ENCODE data around the gene MYT1. TPM values are rescaled to one million over a fixed set of nuclear protein-coding genes. Genes with fewer than 3 reads are reported as not detected.
A peak's percentile ranks its signal among the peaks of the same experiment; 100 is the strongest.

The MYT1 gene
- total RNA-seq, 1 experiment from 2014 or later, result 2.0 TPM

DNA sequence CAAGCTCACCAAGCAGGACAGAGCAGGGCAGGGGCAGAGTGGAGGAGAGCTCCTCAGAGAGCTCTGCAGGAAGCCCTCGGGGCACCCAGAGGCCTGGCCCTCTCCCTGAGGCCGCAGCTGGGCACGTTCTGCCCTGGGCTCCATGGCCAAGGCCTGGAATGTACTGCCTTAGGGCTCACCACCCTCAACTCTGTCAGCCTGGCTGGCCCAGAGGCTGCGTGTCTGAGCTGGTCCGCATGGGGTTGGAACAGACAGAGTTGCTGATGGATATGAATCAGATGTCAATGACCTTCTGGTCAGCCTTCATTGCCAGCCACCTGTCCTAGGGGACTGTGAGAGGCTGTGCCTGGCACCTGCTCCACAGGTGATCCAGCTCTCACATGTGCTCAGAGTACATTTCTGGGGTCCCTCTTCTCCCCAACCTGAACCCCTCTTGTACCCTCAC, 58.1 kb downstream of the MYT1 start (continued):
- TF ChIP-seq, protein P1, sequence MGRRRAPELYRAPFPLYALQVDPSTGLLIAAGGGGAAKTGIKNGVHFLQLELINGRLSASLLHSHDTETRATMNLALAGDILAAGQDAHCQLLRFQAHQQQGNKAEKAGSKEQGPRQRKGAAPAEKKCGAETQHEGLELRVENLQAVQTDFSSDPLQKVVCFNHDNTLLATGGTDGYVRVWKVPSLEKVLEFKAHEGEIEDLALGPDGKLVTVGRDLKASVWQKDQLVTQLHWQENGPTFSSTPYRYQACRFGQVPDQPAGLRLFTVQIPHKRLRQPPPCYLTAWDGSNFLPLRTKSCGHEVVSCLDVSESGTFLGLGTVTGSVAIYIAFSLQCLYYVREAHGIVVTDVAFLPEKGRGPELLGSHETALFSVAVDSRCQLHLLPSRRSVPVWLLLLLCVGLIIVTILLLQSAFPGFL (CRISPR knock-in tag; IDR thresholded peaks at IDR 0.05; ENCODE audit: borderline replicate concordance), result no peak
- no peak for TF ChIP-seq FOXP1 (CRISPR knock-in tag; IDR thresholded peaks at IDR 0.05; ENCODE audit: borderline replicate concordance)

- POLR2A ChIA-PET, result no interaction called here
- H3K4me1 Mint-ChIP-seq, result peaks cover 20% of the 10 kb centered on the region
- no peak overlapping the region for H3K4me3 Mint-ChIP-seq
- H3K36me3 Mint-ChIP-seq, result no peaks in the 10 kb centered on the region
- TF ChIP-seq RELA (CRISPR knock-in tag; IDR thresholded peaks at IDR 0.05; ENCODE audit: borderline replicate concordance) (no peak), ZNF423 (CRISPR knock-in tag; IDR thresholded peaks at IDR 0.05) (no peak), GTF2I (CRISPR knock-in tag; conservative IDR thresholded peaks at IDR 0.05) (no peak), CBFB (CRISPR knock-in tag; IDR thresholded peaks at IDR 0.05; ENCODE audit: low read depth) (no peak), NFYB (CRISPR knock-in tag; conservative IDR thresholded peaks at IDR 0.05; ENCODE audit: low read depth) (no peak), FOXK1 (CRISPR knock-in tag; IDR thresholded peaks at IDR 0.05) (no peak), E2F5 (CRISPR knock-in tag; IDR thresholded peaks at IDR 0.05) (no peak)
- TF ChIP-seq, protein P2, sequence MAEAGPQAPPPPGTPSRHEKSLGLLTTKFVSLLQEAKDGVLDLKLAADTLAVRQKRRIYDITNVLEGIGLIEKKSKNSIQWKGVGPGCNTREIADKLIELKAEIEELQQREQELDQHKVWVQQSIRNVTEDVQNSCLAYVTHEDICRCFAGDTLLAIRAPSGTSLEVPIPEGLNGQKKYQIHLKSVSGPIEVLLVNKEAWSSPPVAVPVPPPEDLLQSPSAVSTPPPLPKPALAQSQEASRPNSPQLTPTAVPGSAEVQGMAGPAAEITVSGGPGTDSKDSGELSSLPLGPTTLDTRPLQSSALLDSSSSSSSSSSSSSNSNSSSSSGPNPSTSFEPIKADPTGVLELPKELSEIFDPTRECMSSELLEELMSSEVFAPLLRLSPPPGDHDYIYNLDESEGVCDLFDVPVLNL (CRISPR knock-in tag; IDR thresholded peaks at IDR 0.05; ENCODE audit: borderline replicate concordance, low read depth), result no peak
- TF ChIP-seq, protein P3, sequence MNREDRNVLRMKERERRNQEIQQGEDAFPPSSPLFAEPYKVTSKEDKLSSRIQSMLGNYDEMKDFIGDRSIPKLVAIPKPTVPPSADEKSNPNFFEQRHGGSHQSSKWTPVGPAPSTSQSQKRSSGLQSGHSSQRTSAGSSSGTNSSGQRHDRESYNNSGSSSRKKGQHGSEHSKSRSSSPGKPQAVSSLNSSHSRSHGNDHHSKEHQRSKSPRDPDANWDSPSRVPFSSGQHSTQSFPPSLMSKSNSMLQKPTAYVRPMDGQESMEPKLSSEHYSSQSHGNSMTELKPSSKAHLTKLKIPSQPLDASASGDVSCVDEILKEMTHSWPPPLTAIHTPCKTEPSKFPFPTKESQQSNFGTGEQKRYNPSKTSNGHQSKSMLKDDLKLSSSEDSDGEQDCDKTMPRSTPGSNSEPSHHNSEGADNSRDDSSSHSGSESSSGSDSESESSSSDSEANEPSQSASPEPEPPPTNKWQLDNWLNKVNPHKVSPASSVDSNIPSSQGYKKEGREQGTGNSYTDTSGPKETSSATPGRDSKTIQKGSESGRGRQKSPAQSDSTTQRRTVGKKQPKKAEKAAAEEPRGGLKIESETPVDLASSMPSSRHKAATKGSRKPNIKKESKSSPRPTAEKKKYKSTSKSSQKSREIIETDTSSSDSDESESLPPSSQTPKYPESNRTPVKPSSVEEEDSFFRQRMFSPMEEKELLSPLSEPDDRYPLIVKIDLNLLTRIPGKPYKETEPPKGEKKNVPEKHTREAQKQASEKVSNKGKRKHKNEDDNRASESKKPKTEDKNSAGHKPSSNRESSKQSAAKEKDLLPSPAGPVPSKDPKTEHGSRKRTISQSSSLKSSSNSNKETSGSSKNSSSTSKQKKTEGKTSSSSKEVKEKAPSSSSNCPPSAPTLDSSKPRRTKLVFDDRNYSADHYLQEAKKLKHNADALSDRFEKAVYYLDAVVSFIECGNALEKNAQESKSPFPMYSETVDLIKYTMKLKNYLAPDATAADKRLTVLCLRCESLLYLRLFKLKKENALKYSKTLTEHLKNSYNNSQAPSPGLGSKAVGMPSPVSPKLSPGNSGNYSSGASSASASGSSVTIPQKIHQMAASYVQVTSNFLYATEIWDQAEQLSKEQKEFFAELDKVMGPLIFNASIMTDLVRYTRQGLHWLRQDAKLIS (CRISPR knock-in tag; IDR thresholded peaks at IDR 0.05; ENCODE audit: borderline replicate concordance), result no peak
- TF ChIP-seq, protein P4, sequence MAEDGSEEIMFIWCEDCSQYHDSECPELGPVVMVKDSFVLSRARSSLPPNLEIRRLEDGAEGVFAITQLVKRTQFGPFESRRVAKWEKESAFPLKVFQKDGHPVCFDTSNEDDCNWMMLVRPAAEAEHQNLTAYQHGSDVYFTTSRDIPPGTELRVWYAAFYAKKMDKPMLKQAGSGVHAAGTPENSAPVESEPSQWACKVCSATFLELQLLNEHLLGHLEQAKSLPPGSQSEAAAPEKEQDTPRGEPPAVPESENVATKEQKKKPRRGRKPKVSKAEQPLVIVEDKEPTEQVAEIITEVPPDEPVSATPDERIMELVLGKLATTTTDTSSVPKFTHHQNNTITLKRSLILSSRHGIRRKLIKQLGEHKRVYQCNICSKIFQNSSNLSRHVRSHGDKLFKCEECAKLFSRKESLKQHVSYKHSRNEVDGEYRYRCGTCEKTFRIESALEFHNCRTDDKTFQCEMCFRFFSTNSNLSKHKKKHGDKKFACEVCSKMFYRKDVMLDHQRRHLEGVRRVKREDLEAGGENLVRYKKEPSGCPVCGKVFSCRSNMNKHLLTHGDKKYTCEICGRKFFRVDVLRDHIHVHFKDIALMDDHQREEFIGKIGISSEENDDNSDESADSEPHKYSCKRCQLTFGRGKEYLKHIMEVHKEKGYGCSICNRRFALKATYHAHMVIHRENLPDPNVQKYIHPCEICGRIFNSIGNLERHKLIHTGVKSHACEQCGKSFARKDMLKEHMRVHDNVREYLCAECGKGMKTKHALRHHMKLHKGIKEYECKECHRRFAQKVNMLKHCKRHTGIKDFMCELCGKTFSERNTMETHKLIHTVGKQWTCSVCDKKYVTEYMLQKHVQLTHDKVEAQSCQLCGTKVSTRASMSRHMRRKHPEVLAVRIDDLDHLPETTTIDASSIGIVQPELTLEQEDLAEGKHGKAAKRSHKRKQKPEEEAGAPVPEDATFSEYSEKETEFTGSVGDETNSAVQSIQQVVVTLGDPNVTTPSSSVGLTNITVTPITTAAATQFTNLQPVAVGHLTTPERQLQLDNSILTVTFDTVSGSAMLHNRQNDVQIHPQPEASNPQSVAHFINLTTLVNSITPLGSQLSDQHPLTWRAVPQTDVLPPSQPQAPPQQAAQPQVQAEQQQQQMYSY (CRISPR knock-in tag; IDR thresholded peaks at IDR 0.05), result no peak
- TF ChIP-seq, protein P5, sequence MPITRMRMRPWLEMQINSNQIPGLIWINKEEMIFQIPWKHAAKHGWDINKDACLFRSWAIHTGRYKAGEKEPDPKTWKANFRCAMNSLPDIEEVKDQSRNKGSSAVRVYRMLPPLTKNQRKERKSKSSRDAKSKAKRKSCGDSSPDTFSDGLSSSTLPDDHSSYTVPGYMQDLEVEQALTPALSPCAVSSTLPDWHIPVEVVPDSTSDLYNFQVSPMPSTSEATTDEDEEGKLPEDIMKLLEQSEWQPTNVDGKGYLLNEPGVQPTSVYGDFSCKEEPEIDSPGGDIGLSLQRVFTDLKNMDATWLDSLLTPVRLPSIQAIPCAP (CRISPR knock-in tag; IDR thresholded peaks at IDR 0.05), result no peak
- CTCF ChIA-PET, result interaction anchor here (0.6 to 3.6 kb wide), 33 partner anchors 9 to 180 kb away, joined by 3 to 29 read pairs (median 5); partner anchors contain the start of genes LKAAEAR1 and PCMTD2
- H3K27me3 Mint-ChIP-seq (ENCODE audit: low read depth), result no peaks in the 10 kb centered on the region
- peak overlapping the region; percentile 79; the same call in 1 of the 2 replicates for H3K27ac Mint-ChIP-seq
- DNase-seq (ENCODE audit: low spot score) (no peak), ATAC-seq (no peak)
- H3K9me3 Mint-ChIP-seq, result no peaks in the 10 kb centered on the region
These were observed 58.7 kb downstream of the MYT1 start for GRCh38 chr20:64222851-64223525.
